Endothelial cell of umbilical vein (primary cell): ENCODE data around the gene MDFI. TPM values are rescaled to one million over a fixed set of nuclear protein-coding genes. Genes with fewer than 3 reads are reported as not detected.

ENCODE experiments used
- BruUV-seq: library from RNA; stranded (reverse); fragments of 400-500 nt; replicated peaks from 2 replicates; lab custom pipeline; 2021; lab: Mats Ljungman, UMichigan
- CTCF ChIA-PET: fragments of 300-600, 350-600 bp; sonication (Branson Sonifier 250); formaldehyde crosslinking; loops from one replicate; lab custom pipeline; 2021; ENCODE audit warnings: antibody characterized with exemption, inconsistent platforms; lab: Charles Lee
- POLR2A ChIA-PET: fragments of 300-600, 350-600 bp; sonication (Branson Sonifier 250); formaldehyde crosslinking; loops from one replicate; lab custom pipeline; 2021; ENCODE audit warnings: antibody characterized with exemption, inconsistent platforms; lab: Charles Lee
- DNase-seq: peaks from one replicate; pipeline ENCODE4 v3.0.0-alpha.2; 2011; ENCODE audit warnings: low read depth, low spot score
- FAIRE-seq: peaks from 2 replicates; lab custom pipeline; 2011; peaks lifted over from hg19 to GRCh38; lab: Jason Lieb, UNC
- H2AFZ ChIP-seq: 2 replicates; pipeline ENCODE4 v1.6.0; 2012; ENCODE audit warnings: low read depth, low read length, control low read depth, inconsistent platforms
- H3K27ac ChIP-seq: 2 replicates; pipeline ENCODE4 v1.5.1; 2011; ENCODE audit warnings: low read depth, mild to moderate bottlenecking, control low read depth, low read length, moderate library complexity; ENCODE audit not compliant: insufficient read depth
- H3K27me3 ChIP-seq, 2 experiments: 2 replicates each; pipeline versions ENCODE4 v1.6.0 to v1.6.1; 2011; ENCODE audit warnings: low read length in 2 of 2, mixed read lengths in 1 of 2; ENCODE audit not compliant: control insufficient read depth in 2 of 2, insufficient read depth in 2 of 2
- H3K36me3 ChIP-seq, 2 experiments: 2 replicates in 1 of 2; 3 replicates in 1 of 2; pipeline ENCODE4 v1.5.1; 2011; ENCODE audit warnings: low read length in 2 of 2, mild to moderate bottlenecking in 1 of 2, moderate library complexity in 1 of 2; ENCODE audit not compliant: control insufficient read depth in 2 of 2, insufficient read depth in 2 of 2; ENCODE audit errors: extremely low read depth in 1 of 2
- H3K4me1 ChIP-seq: 3 replicates; pipeline ENCODE4 v1.5.1; 2011; ENCODE audit warnings: mild to moderate bottlenecking, low read length; ENCODE audit not compliant: control insufficient read depth, insufficient read depth; ENCODE audit errors: extremely low read depth
- H3K4me2 ChIP-seq: 2 replicates; pipeline ENCODE4 v1.6.1; 2011; ENCODE audit warnings: low read length, control low read depth, mixed read lengths; ENCODE audit not compliant: insufficient read depth
- H3K4me3 ChIP-seq, 3 experiments: fragments of 200-600 bp in 1 of 3; sonication (generic), shearing (Covaris generic) in 1 of 3; replicated peaks in 1 of 3; 2 replicates each; pipeline ENCODE4 v1.5.1; 2011 to 2016; ENCODE audit warnings: control low read depth in 3 of 3, low read length in 3 of 3, mild to moderate bottlenecking in 2 of 3, inconsistent platforms in 1 of 3, low read depth in 1 of 3, moderate library complexity in 1 of 3; ENCODE audit not compliant: insufficient read depth in 1 of 3
- H3K79me2 ChIP-seq: 2 replicates; pipeline ENCODE4 v1.6.0; 2012; ENCODE audit warnings: low read length, inconsistent platforms; ENCODE audit not compliant: control insufficient read depth, insufficient read depth
- H3K9ac ChIP-seq: replicated peaks from 2 replicates; pipeline ENCODE3; 2011; ENCODE audit warnings: low read length, control low read depth; ENCODE audit not compliant: insufficient read depth; ENCODE audit errors: extremely low read depth
- H3K9me1 ChIP-seq: replicated peaks from 3 replicates; pipeline ENCODE4 v1.6.0; 2011; ENCODE audit warnings: mild to moderate bottlenecking, low read length; ENCODE audit not compliant: control insufficient read depth, insufficient read depth; ENCODE audit errors: extremely low read depth
- H3K9me3 ChIP-seq: replicated peaks from 2 replicates; pipeline ENCODE4 v1.5.1; 2012; ENCODE audit warnings: low read length, inconsistent platforms; ENCODE audit not compliant: control insufficient read depth, insufficient read depth
- H4K20me1 ChIP-seq: replicated peaks from 2 replicates; pipeline ENCODE3; 2011; ENCODE audit warnings: mild to moderate bottlenecking, low read length; ENCODE audit not compliant: control insufficient read depth, insufficient read depth; ENCODE audit errors: extremely low read depth
- FOS ChIP-seq: IDR thresholded peaks from 2 replicates; pipeline ENCODE4 v1.6.1; 2011; ENCODE audit warnings: mild to moderate bottlenecking, low read length, moderate library complexity, borderline replicate concordance; ENCODE audit not compliant: insufficient read depth
- MYC ChIP-seq: IDR thresholded peaks from one replicate; pipeline ENCODE4 v1.6.1; 2011; ENCODE audit warnings: mild to moderate bottlenecking, low read depth, low read length
- POLR2AphosphoS5 ChIP-seq: IDR thresholded peaks from 2 replicates; pipeline ENCODE4 v1.6.1; 2012; ENCODE audit warnings: low read depth, mild to moderate bottlenecking, control low read depth, low read length, moderate library complexity; ENCODE audit not compliant: insufficient read depth
- dilution Hi-C: fragments of 300-500 bp; cut with MboI; formaldehyde crosslinking; loops from one replicate; pipeline ENCODE4 v1.15.0; 2019; ENCODE audit warnings: low sequenced_read_pairs; ENCODE audit not compliant: extremely low pct_ligation_motif_present
- intact Hi-C: fragments of 100-400 bp; cut with micrococcal nuclease; formaldehyde crosslinking; loops from one replicate; pipeline ENCODE4 v1.10.0; 2022
- polyA plus RNA-seq, 4 experiments: library from polyadenylated mRNA; depleted of rRNA in 3 of 4; stranded (reverse) in 3 of 4; unstranded in 1 of 4; fragments of >200 nt; gene quantifications; 2 replicates each; pipeline versions ENCODE4 v1.2.1 to v1.2.3, GENCODE V29; 2011 to 2012; ENCODE audit warnings: missing spikeins in 1 of 4
- total RNA-seq: library from RNA; stranded (reverse); gene quantifications from 2 replicates; pipeline ENCODE4 v1.2.3, GENCODE V29; 2021
- TF ChIP-seq, protein P1 (sequence below): IDR thresholded peaks from 2 replicates; pipeline ENCODE4 v1.6.1; 2011; ENCODE audit not compliant: insufficient read depth, insufficient read length
- TF ChIP-seq, protein P2 (sequence below), 2 donors: IDR thresholded peaks; 1 replicate in 1 of 2; 2 replicates in 1 of 2; pipeline ENCODE4 v1.5.1; 2011; ENCODE audit warnings: low read length in 2 of 2, mild to moderate bottlenecking in 2 of 2, moderate library complexity in 2 of 2, control low read depth in 1 of 2, inconsistent platforms in 1 of 2, low read depth in 1 of 2; ENCODE audit not compliant: insufficient read depth in 1 of 2; ENCODE audit errors: extremely low read depth in 1 of 2

MDFI gene
- total and polyA plus RNA-seq, 2 donors (not counting 3 experiments of a cell fraction or from before 2014, with no cell fraction given), result 32.4 to 74.1 TPM

DNA sequence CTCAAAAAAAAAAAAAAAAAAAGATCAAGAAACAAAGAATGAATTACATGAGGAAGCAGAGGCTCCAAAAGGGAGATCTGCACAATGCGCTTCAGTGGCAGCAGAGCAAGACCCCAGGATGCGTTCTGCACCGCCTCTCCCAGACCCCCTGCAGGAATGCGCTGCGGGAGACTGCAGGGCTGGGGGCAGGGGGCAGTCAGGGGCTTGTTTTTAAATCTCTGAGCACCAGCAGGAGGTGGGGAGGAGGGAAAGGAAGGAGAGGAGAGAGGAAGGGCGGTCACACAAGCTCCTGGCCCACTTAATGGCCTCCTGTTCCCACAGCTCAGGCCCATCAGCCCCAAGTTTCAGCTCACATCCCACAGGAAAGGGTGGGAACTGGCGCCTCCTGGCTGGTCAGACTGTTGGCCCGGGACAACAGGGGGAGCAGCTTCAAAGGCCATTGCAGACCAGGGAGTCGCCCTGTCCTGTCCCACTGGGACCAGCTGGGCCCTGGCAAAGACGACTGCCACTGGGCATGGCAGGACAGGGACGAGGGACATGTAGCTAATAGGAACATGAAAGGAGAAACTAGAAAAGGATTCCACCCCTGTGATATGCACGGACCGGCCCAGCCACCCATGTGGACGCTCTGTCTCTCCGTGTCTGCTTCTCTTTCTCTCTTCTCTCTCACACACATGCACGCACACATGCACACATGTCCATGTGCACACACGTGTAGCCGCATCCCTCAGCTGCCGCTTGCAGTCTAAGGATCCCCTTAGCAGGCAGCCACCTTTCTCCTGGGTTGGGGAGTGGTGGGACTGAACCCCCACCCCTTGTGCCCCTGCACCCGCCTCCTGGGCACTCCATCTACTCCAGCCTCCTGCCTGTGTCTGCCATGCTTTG lies 62.4 kb downstream of the MDFI start:
- no peaks in the 10 kb centered on the region for H3K79me2 ChIP-seq
- no peak overlapping the region for H3K27ac ChIP-seq
- no peaks in the 10 kb centered on the region for H4K20me1 ChIP-seq
- H3K4me1 ChIP-seq, result peaks cover 19% of the 10 kb centered on the region
- H3K36me3 ChIP-seq, result no peaks in the 10 kb centered on the region
- H3K9me3 ChIP-seq, result no peaks in the 10 kb centered on the region
- intact Hi-C loops, result loop anchor here (1.0 kb wide), 1 partner anchor 15 kb away; no protein-coding TSS in a partner anchor
- H3K9me1 ChIP-seq, result no peaks in the 10 kb centered on the region
- dilution Hi-C loops, result no loop called here
- POLR2A ChIA-PET, result no interaction called here
- CTCF ChIA-PET, result interaction anchor here (0.5 to 1.9 kb wide), 4 partner anchors 16 to 98 kb away, joined by 3 to 8 read pairs (median 3); no protein-coding TSS in a partner anchor
- FAIRE-seq, result peak; percentile 26
- TF ChIP-seq, protein P1, sequence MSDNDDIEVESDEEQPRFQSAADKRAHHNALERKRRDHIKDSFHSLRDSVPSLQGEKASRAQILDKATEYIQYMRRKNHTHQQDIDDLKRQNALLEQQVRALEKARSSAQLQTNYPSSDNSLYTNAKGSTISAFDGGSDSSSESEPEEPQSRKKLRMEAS, result peak; percentile 23
- TF ChIP-seq POLR2AphosphoS5, result no peak
- TF ChIP-seq, protein P2, sequence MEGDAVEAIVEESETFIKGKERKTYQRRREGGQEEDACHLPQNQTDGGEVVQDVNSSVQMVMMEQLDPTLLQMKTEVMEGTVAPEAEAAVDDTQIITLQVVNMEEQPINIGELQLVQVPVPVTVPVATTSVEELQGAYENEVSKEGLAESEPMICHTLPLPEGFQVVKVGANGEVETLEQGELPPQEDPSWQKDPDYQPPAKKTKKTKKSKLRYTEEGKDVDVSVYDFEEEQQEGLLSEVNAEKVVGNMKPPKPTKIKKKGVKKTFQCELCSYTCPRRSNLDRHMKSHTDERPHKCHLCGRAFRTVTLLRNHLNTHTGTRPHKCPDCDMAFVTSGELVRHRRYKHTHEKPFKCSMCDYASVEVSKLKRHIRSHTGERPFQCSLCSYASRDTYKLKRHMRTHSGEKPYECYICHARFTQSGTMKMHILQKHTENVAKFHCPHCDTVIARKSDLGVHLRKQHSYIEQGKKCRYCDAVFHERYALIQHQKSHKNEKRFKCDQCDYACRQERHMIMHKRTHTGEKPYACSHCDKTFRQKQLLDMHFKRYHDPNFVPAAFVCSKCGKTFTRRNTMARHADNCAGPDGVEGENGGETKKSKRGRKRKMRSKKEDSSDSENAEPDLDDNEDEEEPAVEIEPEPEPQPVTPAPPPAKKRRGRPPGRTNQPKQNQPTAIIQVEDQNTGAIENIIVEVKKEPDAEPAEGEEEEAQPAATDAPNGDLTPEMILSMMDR (IDR thresholded peaks at IDR 0.05; ENCODE audit: extremely low read depth in 1 of 2, insufficient read depth in 1 of 2, low read depth in 1 of 2, low read length in 2 of 2), result peak in 1 of 2 donors; percentile 18
- TF ChIP-seq MYC, result no peak
- no peak for TF ChIP-seq FOS
- BruUV-seq, result no TSS peak
- H3K9ac ChIP-seq, result no peak overlapping the region
- peak overlapping the region; percentile 50 for H2AFZ ChIP-seq
- H3K4me3 ChIP-seq, result no peak overlapping the region
- peak; percentile 7 for DNase-seq
- H3K4me2 ChIP-seq, result no peak overlapping the region
- H3K27me3 ChIP-seq, result no peaks in the 10 kb centered on the region
